GM18498 (cell line): ENCODE results near the gene LIG1.
A peak's percentile ranks its signal among the peaks of the same experiment; 100 is the strongest.
"Not testable (repeated sequence)": the region's sequence is repeated elsewhere in the genome, so short reads cannot be mapped to it uniquely, and the experiment has no call there.

Experiments
- ATAC-seq: cut with Tn5 transposase; IDR thresholded peaks from one replicate; pipeline ENCODE4 v1.9.1; 2021; ENCODE audit warnings: mild to moderate bottlenecking, moderate library complexity; ENCODE audit not compliant: unreplicated experiment

Gene LIG1

GRCh38 chr19:48122421-48122820 lies 47.7 kb downstream of the LIG1 start:
- ATAC-seq: no peak

- no peak for ATAC-seq
These were observed 48.2 kb downstream of the LIG1 start for GRCh38 chr19:48121909-48122371.

- no peak for ATAC-seq
These were observed 49.1 kb downstream of the LIG1 start for GRCh38 chr19:48121066-48121465.

- ATAC-seq: no peak
These were observed 49.6 kb downstream of the LIG1 start for GRCh38 chr19:48120505-48120904.

GRCh38 chr19:48118131-48118517 lies 52.0 kb downstream of the LIG1 start:
- no peak for ATAC-seq

- ATAC-seq: no peak
These were observed 52.5 kb downstream of the LIG1 start for GRCh38 chr19:48117515-48118130.

- ATAC-seq: no peak
These were observed 56.8 kb downstream of the LIG1 start for GRCh38 chr19:48113190-48113917.

- no peak for ATAC-seq
These were observed 58.9 kb downstream of the LIG1 start for GRCh38 chr19:48111280-48111679.

GRCh38 chr19:48110350-48110966 lies 59.7 kb downstream of the LIG1 start, which contains the start of gene PLA2G4C:
Gene PLA2G4C, minus strand, starts transcription at chr19:48110817. Its CDS starts 4,288 bp downstream, at chr19:48106529.
- peak; percentile 75 for ATAC-seq

GRCh38 chr19:48108997-48109782 lies 61.0 kb downstream of the LIG1 start:
- ATAC-seq: no peak

- ATAC-seq: no peak
These were observed 66.2 kb downstream of the LIG1 start for GRCh38 chr19:48103922-48104321.

- no peak for ATAC-seq
These were observed 67.0 kb downstream of the LIG1 start for GRCh38 chr19:48102870-48103751.

GRCh38 chr19:48095612-48096175 lies 74.5 kb downstream of the LIG1 start:
- no peak for ATAC-seq

- ATAC-seq: no peak
These were observed 75.3 kb downstream of the LIG1 start for GRCh38 chr19:48094855-48095203.

- no peak for ATAC-seq
These were observed 75.9 kb downstream of the LIG1 start for GRCh38 chr19:48094129-48094854.

GRCh38 chr19:48091111-48091718 lies 78.9 kb downstream of the LIG1 start:
- ATAC-seq: not testable (repeated sequence)

- no peak for ATAC-seq
These were observed 79.8 kb downstream of the LIG1 start for GRCh38 chr19:48090281-48090802.

- not testable (repeated sequence) for ATAC-seq
These were observed 81.2 kb downstream of the LIG1 start for GRCh38 chr19:48088991-48089390.
